IMR-90 (cell line): ENCODE results near the gene DNAJC30. TPM values are rescaled to one million over a fixed set of nuclear protein-coding genes. Genes with fewer than 3 reads are reported as not detected.

ENCODE experiments used
- ATAC-seq: fragments of 200-7000 bp; cut with Tn5 transposase; 2 replicates; pipeline ENCODE4 v1.9.1; 2020; ENCODE audit warnings: low read depth, mild to moderate bottlenecking, moderate library complexity
- BruUV-seq: library from RNA; stranded (reverse); fragments of 400-500 nt; replicated peaks from 2 replicates; lab custom pipeline; 2021; lab: Mats Ljungman, UMichigan
- CTCF ChIA-PET: fragments of 300-600 bp; formaldehyde crosslinking; extraction: SDS; loops from one replicate; lab custom pipeline; 2021; ENCODE audit warnings: antibody characterized with exemption; lab: Yijun Ruan, JAX
- POLR2A ChIA-PET: fragments of 300-600 bp; sonication (Branson Sonifier 250); formaldehyde crosslinking; loops from one replicate; lab custom pipeline; 2022; ENCODE audit warnings: antibody characterized with exemption; ENCODE audit not compliant: unreplicated experiment; lab: Charles Lee
- DNase-seq: peaks from one replicate; pipeline ENCODE4 v3.0.0; 2013
- H2AFZ ChIP-seq: replicated peaks from 2 replicates; pipeline ENCODE3; 2013; ENCODE audit warnings: low read length, mild to moderate bottlenecking; ENCODE audit not compliant: poor library complexity
- H2AK5ac ChIP-seq: 2 replicates; pipeline ENCODE4 v1.6.1; 2013; ENCODE audit warnings: low read depth, low read length, inconsistent platforms
- H2AK9ac ChIP-seq: replicated peaks from 2 replicates; pipeline ENCODE3; 2013; ENCODE audit warnings: mild to moderate bottlenecking, low read depth, low read length, moderate library complexity; ENCODE audit not compliant: poor library complexity
- H2BK120ac ChIP-seq: 2 replicates; pipeline ENCODE4 v1.6.1; 2013; ENCODE audit warnings: low read depth, low read length, inconsistent platforms
- H2BK15ac ChIP-seq: 3 replicates; pipeline ENCODE4 v1.6.1; 2013; ENCODE audit warnings: low read depth, low read length, inconsistent platforms
- H2BK20ac ChIP-seq: 2 replicates; pipeline ENCODE4 v1.6.1; 2013; ENCODE audit warnings: low read depth, mild to moderate bottlenecking, inconsistent platforms, low read length, moderate library complexity
- H2BK5ac ChIP-seq: 2 replicates; pipeline ENCODE4 v1.6.1; 2013; ENCODE audit warnings: mild to moderate bottlenecking, low read depth, low read length, inconsistent platforms; ENCODE audit not compliant: poor library complexity, severe bottlenecking
- H3K14ac ChIP-seq: replicated peaks from 2 replicates; pipeline ENCODE4 v1.6.1; 2013; ENCODE audit warnings: low read depth, low read length, inconsistent platforms
- H3K18ac ChIP-seq: 2 replicates; pipeline ENCODE4 v1.6.1; 2013; ENCODE audit warnings: low read depth, low read length, control low read depth
- H3K23ac ChIP-seq: 2 replicates; pipeline ENCODE4 v1.6.1; 2013; ENCODE audit warnings: low read depth, low read length, inconsistent platforms
- H3K27ac ChIP-seq: 2 replicates; pipeline ENCODE4 v1.5.1; 2013; ENCODE audit warnings: mild to moderate bottlenecking, control low read depth, low read length; ENCODE audit not compliant: insufficient read depth
- H3K27me3 ChIP-seq: 2 replicates; pipeline ENCODE4 v1.6.1; 2013; ENCODE audit warnings: low read length; ENCODE audit not compliant: control insufficient read depth, insufficient read depth
- H3K36me3 ChIP-seq: 2 replicates; pipeline ENCODE4 v1.6.1; 2013; ENCODE audit warnings: low read length, mixed read lengths; ENCODE audit not compliant: control insufficient read depth, insufficient read depth
- H3K4ac ChIP-seq: 2 replicates; pipeline ENCODE4 v1.6.1; 2013; ENCODE audit warnings: low read depth, low read length, inconsistent platforms
- H3K4me1 ChIP-seq: 2 replicates; pipeline ENCODE4 v1.6.1; 2013; ENCODE audit warnings: low read length, mixed read lengths; ENCODE audit not compliant: control insufficient read depth, insufficient read depth
- H3K4me2 ChIP-seq: 2 replicates; pipeline ENCODE4 v1.6.1; 2013; ENCODE audit warnings: low read depth, mild to moderate bottlenecking, control low read depth, low read length, moderate library complexity
- H3K4me3 ChIP-seq: 2 replicates; pipeline ENCODE4 v1.5.1; 2013; ENCODE audit warnings: low read depth, mild to moderate bottlenecking, control low read depth, low read length, moderate library complexity; ENCODE audit not compliant: insufficient read depth
- H3K56ac ChIP-seq: 2 replicates; pipeline ENCODE4 v1.6.1; 2013; ENCODE audit warnings: low read length, inconsistent platforms; ENCODE audit not compliant: insufficient read depth; ENCODE audit errors: extremely low read depth
- H3K79me1 ChIP-seq, 2 experiments: 2 replicates each; pipeline ENCODE4 v1.6.1; 2013; ENCODE audit warnings: low read length in 2 of 2, inconsistent platforms in 1 of 2, low read depth in 1 of 2
- H3K9ac ChIP-seq: 2 replicates; pipeline ENCODE4 v1.6.1; 2013; ENCODE audit warnings: low read depth, low read length, control low read depth
- H3K9me1 ChIP-seq: 2 replicates; pipeline ENCODE4 v1.6.1; 2013; ENCODE audit warnings: low read length, inconsistent platforms; ENCODE audit not compliant: insufficient read depth
- H3K9me3 ChIP-seq: 2 replicates; pipeline ENCODE4 v1.6.1; 2013; ENCODE audit warnings: low read length; ENCODE audit not compliant: control insufficient read depth, insufficient read depth
- H4K20me1 ChIP-seq: 2 replicates; pipeline ENCODE4 v1.6.1; 2013; ENCODE audit warnings: low read length, inconsistent platforms; ENCODE audit not compliant: insufficient read depth
- H4K5ac ChIP-seq: 2 replicates; pipeline ENCODE4 v1.6.1; 2013; ENCODE audit warnings: mild to moderate bottlenecking, low read depth, low read length, control low read depth
- H4K8ac ChIP-seq, 2 experiments: 2 replicates each; pipeline ENCODE4 v1.6.1; 2013; ENCODE audit warnings: low read depth in 2 of 2, low read length in 2 of 2, control low read depth in 1 of 2, inconsistent platforms in 1 of 2
- H4K91ac ChIP-seq: 2 replicates; pipeline ENCODE4 v1.6.1; 2013; ENCODE audit warnings: low read depth, low read length, inconsistent platforms; ENCODE audit not compliant: insufficient read depth
- NFE2L2 ChIP-seq: fragments of 150-350 bp; IDR thresholded peaks from 2 replicates; pipeline ENCODE4 v1.6.1; 2016; ENCODE audit warnings: low read depth, mild to moderate bottlenecking, low read length
- RFX5 ChIP-seq: IDR thresholded peaks from 2 replicates; pipeline ENCODE4 v1.8.0; 2012; ENCODE audit warnings: low read depth, mild to moderate bottlenecking, low read length, moderate library complexity
- USF2 ChIP-seq: fragments of 150-350 bp; IDR thresholded peaks from 2 replicates; pipeline ENCODE4 v1.6.1; 2017; ENCODE audit warnings: mild to moderate bottlenecking, antibody characterized with exemption, low read length, low read depth
- WGBS, 2 experiments: methylation state at CpG; one replicate each; pipeline versions ENCODE4 v1.1.5 to v1.1.7; 2013; ENCODE audit warnings: missing lambda C conversion rate in 2 of 2; ENCODE audit not compliant: insufficient read length in 1 of 2; ENCODE audit errors: extremely low coverage in 2 of 2; 5-methylcytosine and 5-hydroxymethylcytosine counted together
- dilution Hi-C: fragments of 300-500 bp; cut with HindIII; formaldehyde crosslinking; loops from one replicate; pipeline ENCODE4 v1.14.3; 2018; ENCODE audit warnings: low sequenced_read_pairs; ENCODE audit not compliant: unreplicated experiment
- in situ Hi-C: fragments of 300-500 bp; cut with MboI; formaldehyde crosslinking; loops from 3 replicates; pipeline ENCODE4 v1.14.3; 2019; ENCODE audit warnings: low sequenced_read_pairs, inconsistent platforms, mixed read lengths
- intact Hi-C: fragments of 100-400 bp; cut with micrococcal nuclease; formaldehyde crosslinking; loops from 2 replicates; pipeline ENCODE4 v1.10.0; 2022
- polyA plus RNA-seq, 3 experiments: library from polyadenylated mRNA; depleted of rRNA; stranded (reverse); fragments of >200 nt; gene quantifications; 2 replicates each; pipeline ENCODE4 v1.2.3, GENCODE V29; 2012; ENCODE audit warnings: low replicate concordance in 1 of 3
- total RNA-seq: library from RNA; depleted of rRNA; stranded (reverse); fragments of >200 nt; gene quantifications from 2 replicates; pipeline ENCODE4 v1.2.3, GENCODE V29; 2012

DNAJC30 gene
- total and polyA plus RNA-seq, 2 of the 4 experiments (the other 2 are of a cell fraction): 1.6 to 9.0 TPM

- intact Hi-C loops: no loop called here
- H2BK15ac ChIP-seq: no peak overlapping the region
- no peak overlapping the region for H2AK9ac ChIP-seq
- no peak overlapping the region for H3K4ac ChIP-seq
- H4K91ac ChIP-seq: no peak overlapping the region
- H3K9me1 ChIP-seq: no peaks in the 10 kb centered on the region
- no peaks in the 10 kb centered on the region for H3K4me1 ChIP-seq
- H3K14ac ChIP-seq: no peak overlapping the region
- no peaks in the 10 kb centered on the region for H3K36me3 ChIP-seq
- H3K18ac ChIP-seq: no peak overlapping the region
- H4K20me1 ChIP-seq: no peaks in the 10 kb centered on the region
- no peak for TF ChIP-seq RFX5
- TF ChIP-seq USF2: no peak
- peak; percentile 41; the same call in 1 of the 2 replicates for TF ChIP-seq NFE2L2
- H2AFZ ChIP-seq: no peak overlapping the region
- no peaks in the 10 kb centered on the region for H3K9me3 ChIP-seq
- no peak overlapping the region for H3K23ac ChIP-seq
- POLR2A ChIA-PET: no interaction called here
- dilution Hi-C loops: no loop called here
- no TSS peak for BruUV-seq
- H2BK5ac ChIP-seq: no peak overlapping the region
- in situ Hi-C loops: no loop called here
- CTCF ChIA-PET: no interaction called here
- ATAC-seq (no peak), DNase-seq (no peak)
- no peak overlapping the region for H3K4me3 ChIP-seq
- H4K8ac ChIP-seq: no peak overlapping the region
- no peak overlapping the region for H2BK120ac ChIP-seq
- no peak overlapping the region for H3K4me2 ChIP-seq
- no peak overlapping the region for H2BK20ac ChIP-seq
- H4K5ac ChIP-seq: no peak overlapping the region
- H3K79me1 ChIP-seq: no peaks in the 10 kb centered on the region
- no peak overlapping the region for H3K9ac ChIP-seq
- no peak overlapping the region for H3K27ac ChIP-seq
- no peak overlapping the region for H2AK5ac ChIP-seq
- no peak overlapping the region for H3K56ac ChIP-seq
- no peaks in the 10 kb centered on the region for H3K27me3 ChIP-seq
- no CpG with 5 or more reads among the region's 3 CpGs for WGBS, 2 experiments
These were observed 44.7 kb upstream of the DNAJC30 start for GRCh38 chr7:73727952-73728351.
